ENCODE measurements around the gene CADM1. TPM values are rescaled to one million over a fixed set of nuclear protein-coding genes. Genes with fewer than 3 reads are reported as not detected.
A peak's percentile ranks its signal among the peaks of the same experiment; 100 is the strongest.

CADM1 gene
- polyA plus RNA-seq (2012; ENCODE audit: insufficient read length, low read depth): 21.4 TPM

DNA sequence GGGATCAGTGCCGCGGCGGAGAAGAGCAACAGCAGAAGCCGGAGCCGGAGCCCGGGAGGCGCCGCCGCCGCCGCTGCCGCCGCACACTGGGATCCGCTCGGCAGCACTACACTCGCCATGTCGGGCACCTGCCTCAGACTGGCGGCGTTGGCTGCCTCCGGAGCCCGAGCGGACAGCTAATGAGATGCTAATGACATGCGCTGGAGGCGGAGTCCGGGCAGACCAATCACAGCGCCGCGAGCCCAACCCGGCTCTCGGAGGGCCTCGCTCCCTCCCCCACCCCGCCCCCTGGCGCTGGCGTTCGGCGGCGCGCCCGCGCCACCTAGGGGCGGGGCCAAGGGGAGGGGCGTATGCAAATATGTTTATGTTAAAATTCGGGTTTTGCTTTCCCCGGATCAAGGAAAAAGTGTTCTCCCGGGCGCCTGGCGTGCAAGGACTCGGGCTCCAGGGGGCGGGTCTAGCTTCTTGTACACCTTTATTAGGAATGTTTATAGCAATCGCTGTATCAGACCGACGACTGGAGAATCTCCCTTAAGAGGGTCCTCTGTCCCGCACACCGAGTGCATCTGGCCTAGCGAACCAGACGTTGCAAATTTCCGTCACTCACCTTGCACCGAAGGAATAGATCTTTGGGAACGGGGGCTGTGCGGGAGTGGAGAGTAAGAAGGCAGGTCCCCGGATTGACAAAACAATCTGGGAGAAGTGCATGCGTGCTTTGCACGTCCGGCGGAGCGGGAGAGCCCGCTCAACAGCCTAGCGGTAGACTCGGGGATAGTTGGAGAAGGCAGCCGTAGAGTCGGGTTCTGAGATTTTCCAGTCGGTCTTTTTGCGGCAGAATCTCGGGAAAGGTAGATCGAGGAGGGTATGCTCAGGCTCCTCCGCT lies at the start of gene CADM1:
TSS of gene CADM1 (minus strand) at position 140 of the 883 bp plus-strand sequence.
- TF ChIP-seq FOXP2 (optimal IDR thresholded peaks at IDR 0.05; ENCODE audit: borderline replicate concordance, extremely low read depth, extremely low read length, insufficient read depth) (peak; percentile 64), TAF1 (IDR thresholded peaks at IDR 0.05; ENCODE audit: borderline replicate concordance, insufficient read depth, low read length) (peak; percentile 99), POLR2AphosphoS5 (IDR thresholded peaks at IDR 0.05; ENCODE audit: low read depth, low read length) (peak; percentile 93), SIN3A (IDR thresholded peaks at IDR 0.05; ENCODE audit: borderline replicate concordance, insufficient read depth, low read length) (peak; percentile 65; the same call in 1 of the 2 replicates)
- TF ChIP-seq, protein P1, sequence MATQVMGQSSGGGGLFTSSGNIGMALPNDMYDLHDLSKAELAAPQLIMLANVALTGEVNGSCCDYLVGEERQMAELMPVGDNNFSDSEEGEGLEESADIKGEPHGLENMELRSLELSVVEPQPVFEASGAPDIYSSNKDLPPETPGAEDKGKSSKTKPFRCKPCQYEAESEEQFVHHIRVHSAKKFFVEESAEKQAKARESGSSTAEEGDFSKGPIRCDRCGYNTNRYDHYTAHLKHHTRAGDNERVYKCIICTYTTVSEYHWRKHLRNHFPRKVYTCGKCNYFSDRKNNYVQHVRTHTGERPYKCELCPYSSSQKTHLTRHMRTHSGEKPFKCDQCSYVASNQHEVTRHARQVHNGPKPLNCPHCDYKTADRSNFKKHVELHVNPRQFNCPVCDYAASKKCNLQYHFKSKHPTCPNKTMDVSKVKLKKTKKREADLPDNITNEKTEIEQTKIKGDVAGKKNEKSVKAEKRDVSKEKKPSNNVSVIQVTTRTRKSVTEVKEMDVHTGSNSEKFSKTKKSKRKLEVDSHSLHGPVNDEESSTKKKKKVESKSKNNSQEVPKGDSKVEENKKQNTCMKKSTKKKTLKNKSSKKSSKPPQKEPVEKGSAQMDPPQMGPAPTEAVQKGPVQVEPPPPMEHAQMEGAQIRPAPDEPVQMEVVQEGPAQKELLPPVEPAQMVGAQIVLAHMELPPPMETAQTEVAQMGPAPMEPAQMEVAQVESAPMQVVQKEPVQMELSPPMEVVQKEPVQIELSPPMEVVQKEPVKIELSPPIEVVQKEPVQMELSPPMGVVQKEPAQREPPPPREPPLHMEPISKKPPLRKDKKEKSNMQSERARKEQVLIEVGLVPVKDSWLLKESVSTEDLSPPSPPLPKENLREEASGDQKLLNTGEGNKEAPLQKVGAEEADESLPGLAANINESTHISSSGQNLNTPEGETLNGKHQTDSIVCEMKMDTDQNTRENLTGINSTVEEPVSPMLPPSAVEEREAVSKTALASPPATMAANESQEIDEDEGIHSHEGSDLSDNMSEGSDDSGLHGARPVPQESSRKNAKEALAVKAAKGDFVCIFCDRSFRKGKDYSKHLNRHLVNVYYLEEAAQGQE (IDR thresholded peaks at IDR 0.05; ENCODE audit: insufficient read depth in 1 of 2, low read depth in 2 of 2, low read length in 2 of 2): peak in 1 of 2 experiments; percentile 51; a peak in 1 of 4 replicates

DNA sequence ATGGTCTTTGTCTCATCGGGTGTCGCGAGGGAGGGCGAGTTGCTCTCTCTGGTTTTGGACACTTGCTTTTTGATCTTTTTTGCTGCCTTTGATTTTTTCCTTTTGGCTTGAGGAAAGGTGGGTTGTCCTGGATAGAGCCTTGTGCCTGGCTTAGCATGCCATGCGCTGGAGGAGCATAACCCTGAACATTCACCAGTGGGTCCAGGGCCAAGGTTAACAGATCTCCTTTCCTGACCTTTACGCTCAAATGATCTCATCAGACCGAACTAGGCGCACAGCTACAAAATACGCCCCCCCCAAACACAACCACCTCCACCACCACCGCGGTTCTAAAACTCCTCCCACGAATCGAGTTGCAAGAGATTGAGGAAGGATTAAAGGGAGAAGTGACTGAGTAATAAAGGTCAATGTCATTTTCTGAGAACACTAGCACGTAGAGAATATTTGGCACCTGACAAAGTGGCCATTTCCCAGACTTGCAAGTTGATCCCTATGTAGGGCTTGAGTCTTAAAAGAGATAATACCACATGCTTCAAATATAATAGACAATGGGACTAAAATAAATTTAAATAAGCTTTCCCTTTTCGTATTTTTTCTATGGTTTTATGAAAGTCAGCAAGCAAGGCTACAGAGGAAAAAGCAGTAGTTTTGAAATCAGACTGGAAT lies 48.7 kb upstream of the CADM1 start:
- no peak for TF ChIP-seq TAF1 (IDR thresholded peaks at IDR 0.05; ENCODE audit: borderline replicate concordance, insufficient read depth, low read length)
- TF ChIP-seq POLR2AphosphoS5 (IDR thresholded peaks at IDR 0.05; ENCODE audit: low read depth, low read length): no peak
- TF ChIP-seq FOXP2 (optimal IDR thresholded peaks at IDR 0.05; ENCODE audit: borderline replicate concordance, extremely low read depth, extremely low read length, insufficient read depth): no peak
- TF ChIP-seq SIN3A (IDR thresholded peaks at IDR 0.05; ENCODE audit: borderline replicate concordance, insufficient read depth, low read length): no peak
- TF ChIP-seq, protein P1 (IDR thresholded peaks at IDR 0.05; ENCODE audit: insufficient read depth in 1 of 2, low read depth in 2 of 2, low read length in 2 of 2): no peak

DNA sequence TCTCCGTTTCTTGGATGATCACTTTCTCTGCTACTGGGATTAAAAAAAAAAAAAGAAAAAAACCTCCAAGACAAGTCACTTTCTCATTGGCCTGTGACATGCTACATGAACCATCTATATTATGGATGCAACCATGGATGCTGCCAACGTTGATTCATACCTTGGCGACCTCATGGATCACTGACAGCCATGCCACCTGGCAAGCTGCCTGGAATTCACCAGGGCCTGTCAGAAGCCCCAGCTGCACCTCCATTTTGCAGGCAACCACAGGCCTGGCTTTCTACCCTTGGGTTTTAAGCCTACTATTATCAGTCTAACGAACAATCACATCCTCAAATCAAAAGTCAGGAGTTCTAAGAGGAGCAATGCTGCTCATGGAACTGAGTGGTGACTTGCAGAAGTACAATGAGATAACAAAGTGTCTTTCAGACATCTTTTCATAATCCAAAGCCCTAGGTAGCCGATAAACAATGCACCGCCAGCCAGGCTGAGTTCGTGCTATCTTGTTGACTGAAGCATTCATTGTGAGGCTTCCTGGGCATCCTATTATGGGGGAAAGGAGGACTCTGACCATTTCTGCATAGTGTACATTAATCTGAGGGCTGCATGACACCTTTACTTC lies 48.0 kb upstream of the CADM1 start:
- TF ChIP-seq POLR2AphosphoS5 (IDR thresholded peaks at IDR 0.05; ENCODE audit: low read depth, low read length) (no peak), TAF1 (IDR thresholded peaks at IDR 0.05; ENCODE audit: borderline replicate concordance, insufficient read depth, low read length) (no peak), FOXP2 (optimal IDR thresholded peaks at IDR 0.05; ENCODE audit: borderline replicate concordance, extremely low read depth, extremely low read length, insufficient read depth) (no peak), SIN3A (IDR thresholded peaks at IDR 0.05; ENCODE audit: borderline replicate concordance, insufficient read depth, low read length) (no peak)
- TF ChIP-seq, protein P1 (IDR thresholded peaks at IDR 0.05; ENCODE audit: insufficient read depth in 1 of 2, low read depth in 2 of 2, low read length in 2 of 2): no peak

DNA sequence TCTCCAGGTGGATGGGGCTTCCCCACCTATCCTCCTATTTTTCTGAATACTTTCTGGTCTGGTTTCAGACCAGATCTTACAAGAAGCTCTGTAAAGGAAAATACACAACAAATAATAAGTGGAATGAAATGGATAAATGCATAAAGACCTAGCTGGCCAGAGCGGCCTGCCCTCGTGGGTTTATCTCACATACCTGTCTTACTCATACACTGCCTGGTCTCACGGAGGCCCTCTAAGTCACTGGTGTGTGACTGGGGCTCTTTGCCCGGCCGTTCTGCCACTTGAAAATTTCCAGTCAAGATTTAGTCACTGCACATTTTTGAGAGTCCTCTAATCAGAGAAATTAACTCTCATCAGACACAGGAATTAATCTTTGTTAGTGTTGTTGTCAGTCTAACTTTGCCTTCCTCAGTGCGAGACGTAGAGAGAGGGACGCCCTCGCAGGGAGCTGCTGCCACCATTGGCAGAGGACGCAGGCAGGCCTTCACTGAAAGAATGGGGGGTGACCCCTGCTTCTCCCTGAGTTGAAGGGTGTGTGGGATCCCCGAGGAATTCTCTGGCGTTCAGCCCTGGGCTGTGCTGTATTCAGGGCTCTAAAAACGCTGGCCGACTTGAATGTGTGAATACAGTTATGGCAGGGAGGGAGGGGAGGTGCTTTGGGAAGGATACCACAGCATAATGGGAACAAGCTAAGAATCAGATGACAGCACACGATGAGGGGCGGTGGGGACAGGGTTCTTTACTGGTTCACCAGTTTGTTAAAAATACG lies 46.3 kb upstream of the CADM1 start:
- no peak for TF ChIP-seq FOXP2 (optimal IDR thresholded peaks at IDR 0.05; ENCODE audit: borderline replicate concordance, extremely low read depth, extremely low read length, insufficient read depth)
- TF ChIP-seq TAF1 (IDR thresholded peaks at IDR 0.05; ENCODE audit: borderline replicate concordance, insufficient read depth, low read length): no peak
- no peak for TF ChIP-seq POLR2AphosphoS5 (IDR thresholded peaks at IDR 0.05; ENCODE audit: low read depth, low read length)
- TF ChIP-seq, protein P1 (IDR thresholded peaks at IDR 0.05; ENCODE audit: insufficient read depth in 1 of 2, low read depth in 2 of 2, low read length in 2 of 2): no peak
- TF ChIP-seq SIN3A (IDR thresholded peaks at IDR 0.05; ENCODE audit: borderline replicate concordance, insufficient read depth, low read length): no peak

Measured in PFSK-1 (cell line).